GM23338 (cell line): ENCODE data around the gene C1orf210. TPM values are rescaled to one million over a fixed set of nuclear protein-coding genes. Genes with fewer than 3 reads are reported as not detected.

Source experiments
- ATAC-seq: fragments of 200-7000 bp; cut with Tn5 transposase; 3 replicates; pipeline ENCODE4 v1.9.1; 2020
- DNase-seq: peaks from one replicate; pipeline ENCODE4 v3.0.0-alpha.2; 2015; ENCODE audit warnings: low spot score
- H2AFZ ChIP-seq: fragments of 200-600 bp; sonication (generic); 2 replicates; pipeline ENCODE4 v1.8.0; 2016; ENCODE audit warnings: antibody characterized with exemption, mild to moderate bottlenecking, moderate library complexity
- H3F3A ChIP-seq: fragments of 200-600 bp; sonication (generic); replicated peaks from 2 replicates; pipeline ENCODE4 v1.8.0; 2017; ENCODE audit warnings: antibody characterized with exemption, mixed run types, low read depth
- H3K27ac ChIP-seq: fragments of 200-600 bp; sonication (generic); 2 replicates; pipeline ENCODE4 v1.6.1; 2016; ENCODE audit warnings: low read depth
- H3K27me3 ChIP-seq: fragments of 200-600 bp; sonication (generic); 2 replicates; pipeline ENCODE4 v1.8.0; 2016; ENCODE audit warnings: mild to moderate bottlenecking, mixed run types, moderate library complexity; ENCODE audit not compliant: insufficient read depth
- H3K36me3 ChIP-seq: fragments of 200-600 bp; sonication (generic); 2 replicates; pipeline ENCODE4 v1.8.0; 2016; ENCODE audit warnings: mild to moderate bottlenecking; ENCODE audit not compliant: insufficient read depth
- H3K4me1 ChIP-seq: fragments of 200-600 bp; sonication (generic); 2 replicates; pipeline ENCODE4 v1.8.0; 2016; ENCODE audit warnings: mild to moderate bottlenecking, moderate library complexity; ENCODE audit not compliant: insufficient read depth
- H3K4me2 ChIP-seq: fragments of 200-600 bp; sonication (generic); 2 replicates; pipeline ENCODE4 v1.7.1; 2017; ENCODE audit warnings: mixed run types
- H3K4me3 ChIP-seq: fragments of 200-600 bp; sonication (generic); 2 replicates; pipeline ENCODE4 v1.6.1; 2016; ENCODE audit warnings: mixed run types
- H3K79me2 ChIP-seq: fragments of 200-600 bp; sonication (generic); replicated peaks from 2 replicates; pipeline ENCODE4 v1.8.0; 2017; ENCODE audit warnings: mild to moderate bottlenecking; ENCODE audit not compliant: insufficient read depth
- H3K9me2 ChIP-seq: fragments of 200-600 bp; sonication (generic); 2 replicates; pipeline ENCODE4 v1.8.0; 2017; ENCODE audit not compliant: insufficient read depth
- H4K20me1 ChIP-seq: fragments of 200-600 bp; sonication (generic); replicated peaks from 2 replicates; pipeline ENCODE4 v1.8.0; 2017; ENCODE audit warnings: mild to moderate bottlenecking; ENCODE audit not compliant: insufficient read depth
- H3K27ac Mint-ChIP-seq: 2 replicates; pipeline ENCODE4 v1.8.0; 2020; ENCODE audit warnings: inconsistent platforms, mild to moderate bottlenecking, moderate library complexity, mixed read lengths
- H3K27me3 Mint-ChIP-seq: 3 replicates; pipeline ENCODE4 v1.8.0; 2022; ENCODE audit warnings: low read depth, mild to moderate bottlenecking, moderate library complexity, mixed read lengths, inconsistent platforms; ENCODE audit not compliant: insufficient read depth, poor library complexity
- H3K36me3 Mint-ChIP-seq: 3 replicates; pipeline ENCODE4 v1.8.0; 2021; ENCODE audit warnings: low read depth, mild to moderate bottlenecking, inconsistent platforms, moderate library complexity, mixed read lengths
- H3K4me1 Mint-ChIP-seq: 3 replicates; pipeline ENCODE4 v1.8.0; 2020; ENCODE audit warnings: mild to moderate bottlenecking, inconsistent platforms, mixed read lengths
- H3K4me3 Mint-ChIP-seq: 3 replicates; pipeline ENCODE4 v1.8.0; 2021; ENCODE audit warnings: moderate library complexity, mild to moderate bottlenecking, inconsistent platforms, mixed read lengths
- H3K9me3 Mint-ChIP-seq: 3 replicates; pipeline ENCODE4 v1.8.0; 2020; ENCODE audit warnings: moderate library complexity, mild to moderate bottlenecking, inconsistent platforms, mixed read lengths
- CREB1 ChIP-seq: fragments of 250-450 bp; sonication (Bioruptor Pico); IDR thresholded peaks from 2 replicates; pipeline ENCODE4 v1.5.0; 2020; ENCODE audit warnings: low read depth, mild to moderate bottlenecking, moderate library complexity
- EZH2 ChIP-seq: fragments of 200-600 bp; sonication (generic); IDR thresholded peaks from one replicate; pipeline ENCODE4 v1.8.0; 2017; ENCODE audit warnings: antibody characterized with exemption, mild to moderate bottlenecking, low read depth; ENCODE audit not compliant: unreplicated experiment
- EZH2phosphoT487 ChIP-seq: fragments of 200-600 bp; sonication (generic); IDR thresholded peaks from one replicate; pipeline ENCODE4 v1.8.1; 2018; ENCODE audit warnings: antibody characterized with exemption; ENCODE audit not compliant: unreplicated experiment
- JUNB ChIP-seq: IDR thresholded peaks from one replicate; pipeline ENCODE4 v1.6.1; 2016; ENCODE audit warnings: antibody characterized with exemption; ENCODE audit not compliant: unreplicated experiment
- NANOG ChIP-seq: IDR thresholded peaks from 2 replicates; pipeline ENCODE4 v1.6.1; 2016; ENCODE audit warnings: antibody characterized with exemption, borderline replicate concordance
- POLR2AphosphoS5 ChIP-seq: IDR thresholded peaks from 2 replicates; pipeline ENCODE4 v1.6.1; 2016; ENCODE audit warnings: antibody characterized with exemption, low read depth
- STAT1 ChIP-seq: IDR thresholded peaks from one replicate; pipeline ENCODE4 v1.6.1; 2016; ENCODE audit warnings: antibody characterized with exemption; ENCODE audit not compliant: unreplicated experiment
- ZNF114 ChIP-seq: fragments of 250-450 bp; sonication (Bioruptor Pico); IDR thresholded peaks from 2 replicates; pipeline ENCODE4 v1.5.0; 2020; ENCODE audit warnings: mild to moderate bottlenecking, moderate library complexity
- ZNF331 ChIP-seq: fragments of 250-450 bp; sonication (Bioruptor Pico); IDR thresholded peaks from 2 replicates; pipeline ENCODE4 v1.5.0; 2020; ENCODE audit warnings: low read depth, mild to moderate bottlenecking, moderate library complexity
- polyA plus RNA-seq: library from polyadenylated mRNA; unstranded; fragments of >200 nt; fragmentation: Nextera tagmentation; extraction: Ambion mirVana; gene quantifications from 2 replicates; pipeline ENCODE4 v1.2.1, GENCODE V29; 2016
- total RNA-seq: library from RNA; depleted of rRNA; stranded (reverse); fragments of >200 nt; shearing (Covaris generic); gene quantifications from 2 replicates; pipeline ENCODE4 v1.2.3, GENCODE V29; 2014
- TF ChIP-seq, protein P1 (sequence below): IDR thresholded peaks from 2 replicates; pipeline ENCODE4 v1.6.1; 2016; ENCODE audit warnings: antibody characterized with exemption
- TF ChIP-seq, protein P2 (sequence below): IDR thresholded peaks from one replicate; pipeline ENCODE4 v1.6.1; 2018; ENCODE audit warnings: antibody characterized with exemption; ENCODE audit not compliant: unreplicated experiment
- TF ChIP-seq, protein P3 (sequence below), 2 experiments: fragments of 200-600 bp in 1 of 2; sonication (generic) in 1 of 2; conservative IDR thresholded peaks; 2 replicates each; pipeline versions ENCODE4 v1.5.1 to v1.6.1; 2016 to 2017; ENCODE audit warnings: antibody characterized with exemption in 2 of 2, low read depth in 2 of 2, mild to moderate bottlenecking in 2 of 2, moderate library complexity in 1 of 2

C1orf210 gene
- total and polyA plus RNA-seq, 2 experiments from 2014 or later, result 10.3 to 17.1 TPM

DNA sequence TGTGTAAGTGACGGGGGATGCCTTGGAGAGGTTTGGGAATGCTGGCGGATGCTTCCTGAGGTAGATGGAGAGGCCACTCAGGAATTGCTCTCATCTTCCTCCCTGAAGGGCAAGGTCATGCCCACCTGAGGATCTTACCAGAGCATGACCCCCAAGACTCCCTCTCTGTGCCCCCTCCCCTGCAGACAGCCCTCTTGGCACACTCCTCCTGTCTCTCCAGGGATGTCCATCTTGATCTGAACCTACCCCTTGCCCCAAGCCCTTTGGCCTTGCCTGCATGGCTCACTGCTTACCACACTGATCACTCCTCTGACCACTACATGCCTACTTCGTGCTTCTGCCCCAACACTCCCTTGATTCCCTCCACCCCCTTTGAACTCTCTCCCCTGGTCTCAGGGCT, 34.4 kb upstream of the C1orf210 start (continued):
- TF ChIP-seq ZNF331 (CRISPR knock-in tag), result no peak
- TF ChIP-seq EZH2, result no peak

DNA sequence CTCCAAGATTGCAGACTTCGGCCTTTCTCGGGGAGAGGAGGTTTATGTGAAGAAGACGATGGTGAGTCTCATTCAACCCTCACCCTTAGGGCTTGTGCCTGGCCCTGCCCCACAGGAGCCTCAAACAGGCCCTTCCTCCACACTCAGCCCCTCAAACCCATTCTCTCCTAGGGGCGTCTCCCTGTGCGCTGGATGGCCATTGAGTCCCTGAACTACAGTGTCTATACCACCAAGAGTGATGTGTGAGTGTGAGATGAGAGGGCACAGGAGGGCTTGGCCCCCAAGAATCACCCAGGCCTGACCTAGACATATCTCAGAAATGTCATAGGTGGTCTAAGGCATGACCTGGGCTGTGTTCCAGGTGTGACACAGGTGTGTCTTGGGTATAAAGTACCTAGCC, 33.9 kb upstream of the C1orf210 start:
- Histone ChIP-seq H4K20me1 (no peaks in the 10 kb centered on the region), H3K4me1 (no peaks in the 10 kb centered on the region), H3F3A (no peaks in the 10 kb centered on the region), H3K27ac (no peak overlapping the region), H2AFZ (no peak overlapping the region), H3K4me2 (no peak overlapping the region), H3K36me3 (no peaks in the 10 kb centered on the region), H3K4me3 (no peak overlapping the region), H3K9me2 (no peaks in the 10 kb centered on the region), H3K27me3 (no peaks in the 10 kb centered on the region), H3K79me2 (no peaks in the 10 kb centered on the region)
- Mint-ChIP-seq H3K9me3 (no peaks in the 10 kb centered on the region), H3K4me1 (peaks cover 7% of the 10 kb centered on the region; the same call in 2 of the 3 replicates), H3K27ac (no peak overlapping the region), H3K27me3 (peaks cover 14% of the 10 kb centered on the region), H3K4me3 (no peak overlapping the region), H3K36me3 (no peaks in the 10 kb centered on the region)
- DNase-seq (no peak), ATAC-seq (no peak)
- TF ChIP-seq POLR2AphosphoS5, result no peak

GRCh38 chr1:43318831-43319230, 33.5 kb upstream of the C1orf210 start:
- no peaks in the 10 kb centered on the region for H3K36me3 ChIP-seq
- no peaks in the 10 kb centered on the region for H3F3A ChIP-seq
- no peak for DNase-seq
- Mint-ChIP-seq H3K27ac (no peak overlapping the region), H3K4me3 (no peak overlapping the region), H3K36me3 (no peaks in the 10 kb centered on the region), H3K4me1 (peaks cover 7% of the 10 kb centered on the region; the same call in 2 of the 3 replicates), H3K9me3 (no peaks in the 10 kb centered on the region), H3K27me3 (peaks cover 14% of the 10 kb centered on the region)
- no peak overlapping the region for H3K27ac ChIP-seq
- no peaks in the 10 kb centered on the region for H3K79me2 ChIP-seq
- no peak overlapping the region for H3K4me3 ChIP-seq
- no peak overlapping the region for H3K4me2 ChIP-seq
- no peaks in the 10 kb centered on the region for H3K27me3 ChIP-seq
- no peaks in the 10 kb centered on the region for H3K9me2 ChIP-seq
- H3K4me1 ChIP-seq, result no peaks in the 10 kb centered on the region
- H4K20me1 ChIP-seq, result no peaks in the 10 kb centered on the region
- no peak for ATAC-seq
- H2AFZ ChIP-seq, result no peak overlapping the region
- no peak for TF ChIP-seq EZH2phosphoT487
- TF ChIP-seq STAT1, result no peak
- TF ChIP-seq, protein P1, sequence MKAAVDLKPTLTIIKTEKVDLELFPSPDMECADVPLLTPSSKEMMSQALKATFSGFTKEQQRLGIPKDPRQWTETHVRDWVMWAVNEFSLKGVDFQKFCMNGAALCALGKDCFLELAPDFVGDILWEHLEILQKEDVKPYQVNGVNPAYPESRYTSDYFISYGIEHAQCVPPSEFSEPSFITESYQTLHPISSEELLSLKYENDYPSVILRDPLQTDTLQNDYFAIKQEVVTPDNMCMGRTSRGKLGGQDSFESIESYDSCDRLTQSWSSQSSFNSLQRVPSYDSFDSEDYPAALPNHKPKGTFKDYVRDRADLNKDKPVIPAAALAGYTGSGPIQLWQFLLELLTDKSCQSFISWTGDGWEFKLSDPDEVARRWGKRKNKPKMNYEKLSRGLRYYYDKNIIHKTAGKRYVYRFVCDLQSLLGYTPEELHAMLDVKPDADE, result no peak
- no peak for TF ChIP-seq ZNF114 (CRISPR knock-in tag)
- TF ChIP-seq JUNB, result no peak
- no peak for TF ChIP-seq EZH2
- no peak for TF ChIP-seq CREB1
- TF ChIP-seq, protein P2, sequence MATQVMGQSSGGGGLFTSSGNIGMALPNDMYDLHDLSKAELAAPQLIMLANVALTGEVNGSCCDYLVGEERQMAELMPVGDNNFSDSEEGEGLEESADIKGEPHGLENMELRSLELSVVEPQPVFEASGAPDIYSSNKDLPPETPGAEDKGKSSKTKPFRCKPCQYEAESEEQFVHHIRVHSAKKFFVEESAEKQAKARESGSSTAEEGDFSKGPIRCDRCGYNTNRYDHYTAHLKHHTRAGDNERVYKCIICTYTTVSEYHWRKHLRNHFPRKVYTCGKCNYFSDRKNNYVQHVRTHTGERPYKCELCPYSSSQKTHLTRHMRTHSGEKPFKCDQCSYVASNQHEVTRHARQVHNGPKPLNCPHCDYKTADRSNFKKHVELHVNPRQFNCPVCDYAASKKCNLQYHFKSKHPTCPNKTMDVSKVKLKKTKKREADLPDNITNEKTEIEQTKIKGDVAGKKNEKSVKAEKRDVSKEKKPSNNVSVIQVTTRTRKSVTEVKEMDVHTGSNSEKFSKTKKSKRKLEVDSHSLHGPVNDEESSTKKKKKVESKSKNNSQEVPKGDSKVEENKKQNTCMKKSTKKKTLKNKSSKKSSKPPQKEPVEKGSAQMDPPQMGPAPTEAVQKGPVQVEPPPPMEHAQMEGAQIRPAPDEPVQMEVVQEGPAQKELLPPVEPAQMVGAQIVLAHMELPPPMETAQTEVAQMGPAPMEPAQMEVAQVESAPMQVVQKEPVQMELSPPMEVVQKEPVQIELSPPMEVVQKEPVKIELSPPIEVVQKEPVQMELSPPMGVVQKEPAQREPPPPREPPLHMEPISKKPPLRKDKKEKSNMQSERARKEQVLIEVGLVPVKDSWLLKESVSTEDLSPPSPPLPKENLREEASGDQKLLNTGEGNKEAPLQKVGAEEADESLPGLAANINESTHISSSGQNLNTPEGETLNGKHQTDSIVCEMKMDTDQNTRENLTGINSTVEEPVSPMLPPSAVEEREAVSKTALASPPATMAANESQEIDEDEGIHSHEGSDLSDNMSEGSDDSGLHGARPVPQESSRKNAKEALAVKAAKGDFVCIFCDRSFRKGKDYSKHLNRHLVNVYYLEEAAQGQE, result no peak
- TF ChIP-seq NANOG, result no peak
- no peak for TF ChIP-seq ZNF331 (CRISPR knock-in tag)
- no peak for TF ChIP-seq POLR2AphosphoS5
- TF ChIP-seq, protein P3, sequence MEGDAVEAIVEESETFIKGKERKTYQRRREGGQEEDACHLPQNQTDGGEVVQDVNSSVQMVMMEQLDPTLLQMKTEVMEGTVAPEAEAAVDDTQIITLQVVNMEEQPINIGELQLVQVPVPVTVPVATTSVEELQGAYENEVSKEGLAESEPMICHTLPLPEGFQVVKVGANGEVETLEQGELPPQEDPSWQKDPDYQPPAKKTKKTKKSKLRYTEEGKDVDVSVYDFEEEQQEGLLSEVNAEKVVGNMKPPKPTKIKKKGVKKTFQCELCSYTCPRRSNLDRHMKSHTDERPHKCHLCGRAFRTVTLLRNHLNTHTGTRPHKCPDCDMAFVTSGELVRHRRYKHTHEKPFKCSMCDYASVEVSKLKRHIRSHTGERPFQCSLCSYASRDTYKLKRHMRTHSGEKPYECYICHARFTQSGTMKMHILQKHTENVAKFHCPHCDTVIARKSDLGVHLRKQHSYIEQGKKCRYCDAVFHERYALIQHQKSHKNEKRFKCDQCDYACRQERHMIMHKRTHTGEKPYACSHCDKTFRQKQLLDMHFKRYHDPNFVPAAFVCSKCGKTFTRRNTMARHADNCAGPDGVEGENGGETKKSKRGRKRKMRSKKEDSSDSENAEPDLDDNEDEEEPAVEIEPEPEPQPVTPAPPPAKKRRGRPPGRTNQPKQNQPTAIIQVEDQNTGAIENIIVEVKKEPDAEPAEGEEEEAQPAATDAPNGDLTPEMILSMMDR (conservative IDR thresholded peaks at IDR 0.05; ENCODE audit: low read depth in 2 of 2), result no peak
